NB4 (cell line): ENCODE results near the gene SSNA1.

ENCODE experiments used
- POLR2A ChIP-seq: IDR thresholded peaks from 2 replicates; pipeline ENCODE4 v1.6.1; 2011; ENCODE audit warnings: mild to moderate bottlenecking; ENCODE audit not compliant: insufficient read length; ENCODE audit errors: extremely low read depth
- TF ChIP-seq, protein P1 (sequence below): IDR thresholded peaks from one replicate; pipeline ENCODE4 v1.5.1; 2012; ENCODE audit warnings: low read depth, low read length

DNA sequence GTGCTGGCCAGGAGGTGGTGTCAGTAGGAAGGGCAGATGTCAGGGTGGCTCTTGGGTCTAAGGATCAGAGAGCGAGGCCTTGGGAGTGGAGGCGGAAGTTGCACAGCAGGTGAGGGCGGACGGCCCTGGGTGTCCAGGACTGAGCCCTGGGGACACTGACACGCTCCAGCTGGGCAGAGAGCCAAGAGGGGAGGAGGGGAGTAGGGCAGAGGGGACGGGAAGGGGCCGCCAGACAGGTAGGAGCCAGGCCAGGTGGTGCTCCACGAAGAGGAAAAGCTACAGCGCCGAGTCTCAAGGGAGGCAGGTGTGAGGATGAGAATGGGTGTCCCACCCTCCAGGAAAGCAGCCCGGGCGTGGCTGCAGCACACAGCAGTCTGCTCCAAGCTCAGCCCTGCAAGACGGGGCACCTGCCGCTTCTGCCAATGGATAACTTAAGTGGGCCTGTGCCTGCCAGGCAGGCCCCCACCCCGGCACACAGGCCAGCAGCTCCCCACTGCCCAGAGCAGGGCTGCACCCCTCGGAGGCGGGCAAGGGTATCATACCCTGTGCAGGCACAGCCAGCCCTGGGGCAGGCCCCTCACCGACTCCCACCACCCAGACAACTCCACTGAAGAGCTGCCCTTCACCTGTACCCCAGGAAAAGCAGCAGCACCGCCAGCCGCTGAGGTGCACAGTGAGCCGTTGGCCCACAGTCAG is 7.2 kb downstream of the SSNA1 start:
- TF ChIP-seq POLR2A: no peak
- TF ChIP-seq, protein P1, sequence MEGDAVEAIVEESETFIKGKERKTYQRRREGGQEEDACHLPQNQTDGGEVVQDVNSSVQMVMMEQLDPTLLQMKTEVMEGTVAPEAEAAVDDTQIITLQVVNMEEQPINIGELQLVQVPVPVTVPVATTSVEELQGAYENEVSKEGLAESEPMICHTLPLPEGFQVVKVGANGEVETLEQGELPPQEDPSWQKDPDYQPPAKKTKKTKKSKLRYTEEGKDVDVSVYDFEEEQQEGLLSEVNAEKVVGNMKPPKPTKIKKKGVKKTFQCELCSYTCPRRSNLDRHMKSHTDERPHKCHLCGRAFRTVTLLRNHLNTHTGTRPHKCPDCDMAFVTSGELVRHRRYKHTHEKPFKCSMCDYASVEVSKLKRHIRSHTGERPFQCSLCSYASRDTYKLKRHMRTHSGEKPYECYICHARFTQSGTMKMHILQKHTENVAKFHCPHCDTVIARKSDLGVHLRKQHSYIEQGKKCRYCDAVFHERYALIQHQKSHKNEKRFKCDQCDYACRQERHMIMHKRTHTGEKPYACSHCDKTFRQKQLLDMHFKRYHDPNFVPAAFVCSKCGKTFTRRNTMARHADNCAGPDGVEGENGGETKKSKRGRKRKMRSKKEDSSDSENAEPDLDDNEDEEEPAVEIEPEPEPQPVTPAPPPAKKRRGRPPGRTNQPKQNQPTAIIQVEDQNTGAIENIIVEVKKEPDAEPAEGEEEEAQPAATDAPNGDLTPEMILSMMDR: no peak
